Transverse colon (tissue), 3 donors: ENCODE measurements around the gene CPEB1.

ENCODE experiments used
- POLR2A ChIP-seq: fragments of 450-650 bp; IDR thresholded peaks from one replicate; pipeline ENCODE4 v1.6.1; 2016; ENCODE audit warnings: antibody characterized with exemption, mild to moderate bottlenecking, moderate library complexity
- TF ChIP-seq, protein P1 (sequence below), 5 experiments: fragments of 200-600 bp in 3 of 5; fragments of 450-650 bp in 2 of 5; sonication (generic) in 3 of 5; IDR thresholded peaks; 1 replicate in 2 of 5; 2 replicates in 3 of 5; pipeline ENCODE4 v1.5.1; 2016 to 2017; ENCODE audit warnings: antibody characterized with exemption in 5 of 5, inconsistent platforms in 3 of 5, mild to moderate bottlenecking in 2 of 5, moderate library complexity in 1 of 5

- TF ChIP-seq, protein P1, sequence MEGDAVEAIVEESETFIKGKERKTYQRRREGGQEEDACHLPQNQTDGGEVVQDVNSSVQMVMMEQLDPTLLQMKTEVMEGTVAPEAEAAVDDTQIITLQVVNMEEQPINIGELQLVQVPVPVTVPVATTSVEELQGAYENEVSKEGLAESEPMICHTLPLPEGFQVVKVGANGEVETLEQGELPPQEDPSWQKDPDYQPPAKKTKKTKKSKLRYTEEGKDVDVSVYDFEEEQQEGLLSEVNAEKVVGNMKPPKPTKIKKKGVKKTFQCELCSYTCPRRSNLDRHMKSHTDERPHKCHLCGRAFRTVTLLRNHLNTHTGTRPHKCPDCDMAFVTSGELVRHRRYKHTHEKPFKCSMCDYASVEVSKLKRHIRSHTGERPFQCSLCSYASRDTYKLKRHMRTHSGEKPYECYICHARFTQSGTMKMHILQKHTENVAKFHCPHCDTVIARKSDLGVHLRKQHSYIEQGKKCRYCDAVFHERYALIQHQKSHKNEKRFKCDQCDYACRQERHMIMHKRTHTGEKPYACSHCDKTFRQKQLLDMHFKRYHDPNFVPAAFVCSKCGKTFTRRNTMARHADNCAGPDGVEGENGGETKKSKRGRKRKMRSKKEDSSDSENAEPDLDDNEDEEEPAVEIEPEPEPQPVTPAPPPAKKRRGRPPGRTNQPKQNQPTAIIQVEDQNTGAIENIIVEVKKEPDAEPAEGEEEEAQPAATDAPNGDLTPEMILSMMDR (IDR thresholded peaks at IDR 0.05) = no peak
- no peak for TF ChIP-seq POLR2A
Measured at GRCh38 chr15:82548700-82549099, 98.5 kb downstream of the CPEB1 start.
